H1 (cell line): ENCODE data around the gene CH25H. TPM values are rescaled to one million over a fixed set of nuclear protein-coding genes. Genes with fewer than 3 reads are reported as not detected.

Experiments
- SIN3A ChIP-seq, 2 experiments: IDR thresholded peaks in 1 of 2; conservative IDR thresholded peaks in 1 of 2; 2 replicates each; pipeline ENCODE4 v1.6.1; 2011 to 2012; ENCODE audit warnings: low read length in 2 of 2, improper control_type of control experiment in 1 of 2, low read depth in 1 of 2, mild to moderate bottlenecking in 1 of 2
- YY1 ChIP-seq: IDR thresholded peaks from 2 replicates; pipeline ENCODE4 v1.6.1; 2011; ENCODE audit warnings: low read depth, mild to moderate bottlenecking, low read length
- polyA plus RNA-seq, 7 experiments: library from polyadenylated mRNA; depleted of rRNA in 3 of 7; stranded (reverse) in 5 of 7; unstranded in 2 of 7; fragments of >200 nt in 5 of 7; fragments of 200-250 nt in 2 of 7; gene quantifications; 1 replicate in 5 of 7; 2 replicates in 1 of 7; 4 replicates in 1 of 7; pipeline versions ENCODE4 v1.2.1 to v1.2.3, GENCODE V29; 2011 to 2013; ENCODE audit warnings: missing spikeins in 2 of 7, mixed read lengths in 2 of 7
- total RNA-seq: library from RNA; stranded (reverse); fragmentation: NEBNext Ultra II Directional; extraction: Animal tissue kit (Norgen Biotek cat#: 25700); gene quantifications from 2 replicates; pipeline ENCODE4 v1.2.1, GENCODE V29; 2021
- TF ChIP-seq, protein P1 (sequence below): IDR thresholded peaks from 2 replicates; pipeline ENCODE4 v1.6.1; 2012; ENCODE audit warnings: inconsistent platforms

The CH25H gene
- total and polyA plus RNA-seq, 2 of the 8 experiments (the other 6 are each of a cell fraction or from before 2014, with no cell fraction given) = 0.56 to 1.3 TPM

DNA sequence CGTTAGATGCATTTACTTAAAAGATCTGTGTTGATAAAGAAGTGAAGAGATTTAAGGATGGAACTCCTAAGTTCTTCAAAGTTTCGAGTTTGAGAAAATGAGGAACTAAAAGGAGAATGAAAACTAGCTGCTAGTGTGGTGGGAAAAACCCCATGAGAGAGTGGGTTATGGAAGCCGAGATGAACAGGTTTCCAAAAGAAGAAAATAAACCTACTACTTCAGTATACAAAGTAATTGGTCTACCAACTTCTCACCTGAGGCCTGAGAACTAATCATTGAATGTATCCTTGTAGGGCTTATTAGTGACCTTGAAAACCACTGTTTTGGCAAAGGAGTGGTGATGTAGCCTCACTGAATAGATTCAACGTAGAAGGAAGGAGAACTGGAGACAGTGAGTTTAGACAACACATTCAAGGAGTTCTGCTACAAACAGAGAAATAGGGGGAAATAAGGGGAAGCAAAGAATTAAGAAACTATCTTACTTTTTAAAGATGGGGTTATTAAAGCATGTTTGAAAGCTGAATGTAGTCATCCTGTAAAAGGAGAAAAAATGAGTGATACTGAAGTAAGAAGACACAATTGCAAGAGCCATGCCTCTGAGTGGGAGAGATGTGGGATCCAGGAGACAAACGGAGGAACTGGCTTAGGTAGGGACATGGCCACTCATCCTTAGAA is 50.8 kb downstream of the CH25H start (continued):
- TF ChIP-seq YY1 (no peak), SIN3A (conservative IDR thresholded peaks at IDR 0.05 in 1 of 2, IDR thresholded peaks at IDR 0.05 in 1 of 2; ENCODE audit: low read depth in 1 of 2, low read length in 2 of 2) (no peak)
- TF ChIP-seq, protein P1, sequence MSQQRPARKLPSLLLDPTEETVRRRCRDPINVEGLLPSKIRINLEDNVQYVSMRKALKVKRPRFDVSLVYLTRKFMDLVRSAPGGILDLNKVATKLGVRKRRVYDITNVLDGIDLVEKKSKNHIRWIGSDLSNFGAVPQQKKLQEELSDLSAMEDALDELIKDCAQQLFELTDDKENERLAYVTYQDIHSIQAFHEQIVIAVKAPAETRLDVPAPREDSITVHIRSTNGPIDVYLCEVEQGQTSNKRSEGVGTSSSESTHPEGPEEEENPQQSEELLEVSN = no peak

Other genes with a start within 250 kb of the CH25H start
- 4.0 and 5.4 TPM in 2 replicates for gene FAS, start 216.5 kb downstream of the CH25H start, total RNA-seq
- 3.7 and 6.7 TPM in 2 replicates for gene FAS, start 216.5 kb downstream of the CH25H start, polyA plus RNA-seq (2011; rRNA removed)
- gene LIPA, start 44.5 kb upstream of the CH25H start, total RNA-seq = 32.4 and 35.6 TPM in 2 replicates
- gene LIPA, start 44.5 kb upstream of the CH25H start, polyA plus RNA-seq (2011; rRNA removed) = 10.6 and 18.1 TPM in 2 replicates
- 0.35 and 0.40 TPM in 2 replicates for gene IFIT2, start 94.7 kb upstream of the CH25H start, total RNA-seq
- gene IFIT2, start 94.7 kb upstream of the CH25H start, polyA plus RNA-seq (2011; rRNA removed) = 0.03 TPM in 1 of 2 replicates, not detected in the other
- gene IFIT3, start 120.7 kb upstream of the CH25H start, total RNA-seq = 0.57 and 0.84 TPM in 2 replicates
- gene IFIT3, start 120.7 kb upstream of the CH25H start, polyA plus RNA-seq (2011; rRNA removed) = 0.05 and 0.12 TPM in 2 replicates
- gene IFIT1B, start 170.7 kb upstream of the CH25H start, total RNA-seq = not detected in 2 replicates
- not detected in 2 replicates for gene IFIT1B, start 170.7 kb upstream of the CH25H start, polyA plus RNA-seq (2011; rRNA removed)
- gene IFIT1, start 185.3 kb upstream of the CH25H start, total RNA-seq = 1.5 and 1.8 TPM in 2 replicates
- gene IFIT1, start 185.3 kb upstream of the CH25H start, polyA plus RNA-seq (2011; rRNA removed) = 0.36 and 0.94 TPM in 2 replicates
- 2.6 TPM in 2 replicates for gene IFIT5, start 207.3 kb upstream of the CH25H start, total RNA-seq
- 0.55 and 0.94 TPM in 2 replicates for gene IFIT5, start 207.3 kb upstream of the CH25H start, polyA plus RNA-seq (2011; rRNA removed)